Measurements from ENCODE around the gene ATF6B.
A peak's percentile ranks its signal among the peaks of the same experiment; 100 is the strongest.
"Not testable (repeated sequence)": the region's sequence is repeated elsewhere in the genome, so short reads cannot be mapped to it uniquely, and the experiment has no call there.

Gene ATF6B

GRCh38 chr6:32153564-32154513 is 25.8 kb upstream of the ATF6B start, which contains the start of gene PPT2:
TSS of gene PPT2 (plus strand) at chr6:32154141. CDS start at chr6:32154595, 454 bp downstream.
- DNase-seq, result peak; percentile 92 to 97

GRCh38 chr6:32152769-32153563 is 24.9 kb upstream of the ATF6B start:
- DNase-seq, result peak in 1 of 2 experiments; percentile 52

- DNase-seq, result no peak
Observed at GRCh38 chr6:32151863-32152768, 24.1 kb upstream of the ATF6B start, which contains the start of gene PRRT1. TSS of gene PRRT1 (minus strand) at chr6:32151939. CDS start at chr6:32151827, 112 bp downstream.

- DNase-seq, result no peak
Observed at GRCh38 chr6:32151181-32151862, 23.3 kb upstream of the ATF6B start.

- no peak for DNase-seq
Observed at GRCh38 chr6:32149932-32150870, 22.2 kb upstream of the ATF6B start.

- no peak for DNase-seq
Observed at GRCh38 chr6:32149092-32149755, 21.2 kb upstream of the ATF6B start.

- no peak for DNase-seq
Observed at GRCh38 chr6:32148289-32149091, 20.4 kb upstream of the ATF6B start.

- DNase-seq, result no peak
Observed at GRCh38 chr6:32147401-32148132, 19.5 kb upstream of the ATF6B start.

GRCh38 chr6:32146687-32147086 is 18.6 kb upstream of the ATF6B start:
- DNase-seq, result no peak

GRCh38 chr6:32146287-32146686 is 18.2 kb upstream of the ATF6B start:
- DNase-seq, result no peak

GRCh38 chr6:32144238-32144637 is 16.2 kb upstream of the ATF6B start:
- DNase-seq, result not testable (repeated sequence)

- DNase-seq, result no peak
Observed at GRCh38 chr6:32140420-32141046, 12.5 kb upstream of the ATF6B start.

GRCh38 chr6:32139590-32139989 is 11.5 kb upstream of the ATF6B start:
- DNase-seq, result no peak

GRCh38 chr6:32137454-32137853 is 9.4 kb upstream of the ATF6B start:
- DNase-seq, result no peak

- no peak for DNase-seq
Observed at GRCh38 chr6:32133786-32134185, 5.7 kb upstream of the ATF6B start.

GRCh38 chr6:32132110-32132509 is 4.1 kb upstream of the ATF6B start:
- no peak for DNase-seq

- no peak for DNase-seq
Observed at GRCh38 chr6:32131439-32131948, 3.4 kb upstream of the ATF6B start.

Data from SW 1271 (cell line).